Activated T-cell treated with anti-CD3 and anti-CD28 coated beads, Interleukin-2, amount 50 U/mL, for 48 hours (primary cell): ENCODE results near the gene LINGO1.

Experiments
- DNase-seq, 2 experiments: peaks; one replicate each; pipeline ENCODE4 v3.0.0-alpha.2; 2020

The LINGO1 gene

DNA sequence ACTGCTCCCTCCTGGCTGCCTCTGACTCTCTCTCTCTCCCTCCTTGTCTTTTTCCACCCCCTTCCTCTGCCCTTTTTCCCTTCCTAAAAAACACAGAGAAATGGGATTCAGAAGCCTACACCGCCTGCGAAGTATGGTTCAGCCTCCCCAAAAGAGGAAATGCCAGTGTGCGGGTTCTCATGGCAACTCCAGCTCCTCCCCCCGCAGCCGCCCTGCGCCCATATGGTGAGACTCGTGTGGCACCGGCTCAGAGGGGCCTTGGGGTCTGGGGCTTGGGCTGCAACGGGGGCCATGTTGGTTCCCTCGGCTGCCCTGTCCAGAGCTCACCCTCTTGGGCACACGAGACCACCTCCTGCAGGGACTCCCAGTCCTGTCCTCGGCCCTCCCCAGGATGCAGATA, 23.6 kb upstream of the LINGO1 start:
- DNase-seq = no peak

DNA sequence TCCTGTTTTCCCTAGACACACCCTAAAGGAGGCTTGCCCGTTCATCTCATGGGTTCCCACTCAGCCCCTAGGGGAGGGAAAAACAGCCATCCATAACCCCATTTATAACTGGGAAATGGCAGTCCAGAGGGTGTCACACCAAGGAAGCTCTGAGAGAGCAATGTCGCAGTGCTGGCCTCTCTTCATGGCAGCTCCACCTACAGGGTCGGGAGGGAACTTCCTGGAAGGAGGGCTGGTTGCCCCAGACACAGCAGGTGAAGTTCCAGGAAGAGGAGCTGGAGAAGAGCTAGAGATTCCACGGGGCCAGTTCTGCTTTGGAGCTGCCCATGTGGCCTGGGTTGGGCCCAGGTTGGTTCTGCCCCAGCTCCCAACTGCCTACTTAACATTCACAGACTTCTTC, 22.3 kb upstream of the LINGO1 start:
- DNase-seq = no peak

DNA sequence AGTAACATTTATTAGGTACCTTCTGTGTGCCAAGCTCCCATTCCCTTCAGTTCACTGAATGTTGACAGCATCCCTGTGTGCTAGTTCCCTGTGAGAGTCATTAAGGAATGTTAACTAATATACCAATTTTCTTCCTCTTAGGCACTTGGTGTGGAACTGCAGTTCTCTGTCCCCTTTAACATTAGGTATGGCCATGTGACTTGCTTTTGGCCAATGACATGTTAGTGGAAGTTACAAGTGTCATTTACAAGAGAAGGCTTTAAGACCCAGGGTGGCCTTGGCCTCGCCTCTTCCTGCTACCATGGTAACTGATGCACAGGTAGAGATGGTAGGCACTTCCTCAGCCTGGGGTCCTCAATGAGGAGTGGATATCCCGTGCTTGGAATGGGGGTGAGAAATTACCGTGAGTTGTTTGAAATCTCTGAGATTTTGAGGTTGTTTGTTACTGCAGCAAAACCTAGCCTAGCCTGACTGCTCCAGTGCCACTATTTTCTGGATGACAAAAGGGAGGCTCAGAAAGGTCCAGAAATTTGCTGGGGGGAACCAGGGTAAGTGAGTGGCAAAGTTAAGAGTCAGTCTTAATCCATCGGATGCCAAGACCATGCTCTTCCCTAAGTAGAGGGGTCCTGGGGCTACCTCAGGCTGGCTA, 21.2 kb upstream of the LINGO1 start:
- DNase-seq = no peak

DNA sequence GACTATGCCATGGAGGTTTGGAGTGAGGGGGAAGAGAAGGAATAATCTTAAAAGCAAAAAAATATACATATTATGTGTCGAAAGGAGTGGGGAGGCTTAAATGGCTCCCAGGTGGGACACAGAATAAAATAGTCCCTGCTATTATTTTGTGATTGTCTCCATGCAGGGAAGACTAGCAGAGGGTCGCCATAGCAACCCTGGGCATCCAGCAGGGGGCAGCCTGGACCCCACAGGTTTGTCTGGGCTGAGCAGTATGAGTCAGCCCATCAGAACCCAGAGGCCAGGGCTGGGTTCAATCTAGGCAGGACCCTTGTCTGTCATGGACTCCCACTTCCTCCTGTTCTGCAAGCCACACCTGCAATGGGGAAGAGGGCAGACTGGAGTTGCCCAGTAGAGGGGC, 17.6 kb upstream of the LINGO1 start:
- DNase-seq = peak in 1 of 2 experiments; percentile 46

DNA sequence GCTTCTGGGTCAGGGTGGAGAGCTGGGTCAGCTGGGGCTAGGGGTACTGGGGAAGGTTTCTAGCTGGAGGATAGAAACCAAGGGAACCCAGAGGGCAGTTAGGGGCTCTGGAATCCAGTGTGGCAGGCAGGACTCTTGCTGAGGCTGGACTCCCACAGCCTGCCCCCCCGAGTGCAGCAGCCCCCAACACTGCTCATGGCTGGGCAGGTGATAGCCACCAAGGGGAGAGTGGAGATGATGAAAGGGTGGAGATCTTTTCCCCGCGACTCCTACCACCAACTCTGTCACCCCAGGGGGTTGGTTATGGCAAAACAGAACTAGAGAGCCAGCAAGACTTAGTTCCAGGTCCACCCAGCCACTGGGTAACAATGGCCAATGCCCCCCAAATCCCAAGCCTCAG, 16.9 kb upstream of the LINGO1 start:
- DNase-seq = no peak

DNA sequence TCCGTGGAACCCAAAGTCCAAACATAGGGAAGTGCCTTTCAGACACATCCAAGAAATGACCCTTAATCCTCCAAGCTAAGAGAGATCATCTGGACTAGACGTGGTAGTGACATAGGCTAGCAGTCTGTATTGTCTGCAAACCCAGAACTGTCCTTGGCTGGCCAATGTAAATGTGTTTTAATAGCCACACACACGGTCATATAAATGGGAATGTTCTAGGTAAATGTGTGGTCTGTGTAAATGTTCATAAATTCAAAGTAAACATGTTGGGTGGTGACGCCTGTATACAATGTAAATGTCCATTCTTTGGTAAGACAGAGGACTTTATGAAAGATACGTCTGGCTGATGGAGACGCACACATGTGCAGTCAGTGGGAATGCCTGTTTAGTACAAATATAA, 16.3 kb upstream of the LINGO1 start:
- no peak for DNase-seq

DNA sequence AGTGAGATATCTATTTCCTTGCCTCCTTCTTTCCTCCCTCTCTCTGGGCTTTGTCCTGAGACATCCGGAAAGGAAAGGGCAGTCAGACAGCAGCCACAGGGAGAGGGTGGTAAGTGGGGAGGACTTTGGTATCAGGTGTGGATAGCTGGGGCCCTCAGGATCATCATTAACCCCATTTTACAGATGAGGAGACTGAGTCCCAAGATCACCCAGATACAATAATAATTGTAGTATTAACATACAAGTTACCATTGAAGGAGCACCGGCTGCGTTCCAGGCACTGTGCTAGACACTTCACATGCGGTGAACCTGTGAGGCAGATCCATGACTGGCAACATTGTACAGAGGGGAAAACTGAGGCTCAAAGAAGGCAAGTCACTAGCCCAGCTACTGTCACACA, 15.2 kb upstream of the LINGO1 start:
- DNase-seq = no peak

DNA sequence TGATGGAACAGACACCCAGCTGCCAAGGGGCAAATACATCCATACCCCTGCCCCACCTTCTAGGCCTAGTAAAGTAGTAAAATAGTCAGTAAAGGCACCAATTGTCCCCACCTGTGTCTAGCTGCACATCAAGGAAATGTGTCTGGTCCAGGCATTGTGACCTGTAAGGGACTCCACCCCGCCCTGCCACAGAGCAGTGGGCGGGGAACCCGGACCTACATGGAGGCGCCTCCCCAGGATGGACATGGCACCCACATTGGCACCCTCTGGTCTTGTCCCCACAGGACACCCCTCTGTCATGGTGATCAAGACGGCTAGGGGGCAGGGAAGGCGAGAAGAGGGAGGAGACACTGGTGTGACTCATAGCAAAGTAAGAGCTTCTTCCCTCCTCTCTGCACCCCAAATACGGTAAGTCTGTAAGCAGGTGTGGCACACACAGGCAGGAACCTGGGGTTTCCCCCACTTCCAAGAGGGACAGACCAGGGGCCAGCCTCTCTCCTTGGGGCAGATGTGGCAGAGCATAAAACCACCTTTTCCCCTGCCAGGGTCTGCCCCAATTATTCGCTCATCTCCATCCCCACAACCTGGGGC, 13.5 kb upstream of the LINGO1 start:
- no peak for DNase-seq

DNA sequence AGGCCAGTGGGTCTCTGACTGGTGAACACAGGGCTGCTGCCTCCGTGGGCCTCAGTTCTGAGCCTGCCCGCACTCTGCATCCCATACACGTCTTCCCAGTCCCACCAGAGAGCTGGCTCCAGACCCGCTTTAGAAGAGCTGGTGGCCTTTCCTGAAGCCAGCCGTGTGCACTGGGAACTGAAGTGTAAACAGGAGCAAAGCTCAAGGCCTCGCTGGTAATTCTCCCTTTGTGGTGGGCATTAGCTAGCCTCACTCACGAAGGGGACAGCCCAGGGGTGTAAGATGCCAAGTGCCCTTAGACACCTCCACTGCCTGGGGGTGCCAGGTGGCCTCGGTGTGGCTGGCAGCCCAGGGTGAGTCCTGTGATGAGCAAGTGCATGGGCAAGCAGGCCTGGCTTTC, 12.9 kb upstream of the LINGO1 start:
- DNase-seq = no peak

DNA sequence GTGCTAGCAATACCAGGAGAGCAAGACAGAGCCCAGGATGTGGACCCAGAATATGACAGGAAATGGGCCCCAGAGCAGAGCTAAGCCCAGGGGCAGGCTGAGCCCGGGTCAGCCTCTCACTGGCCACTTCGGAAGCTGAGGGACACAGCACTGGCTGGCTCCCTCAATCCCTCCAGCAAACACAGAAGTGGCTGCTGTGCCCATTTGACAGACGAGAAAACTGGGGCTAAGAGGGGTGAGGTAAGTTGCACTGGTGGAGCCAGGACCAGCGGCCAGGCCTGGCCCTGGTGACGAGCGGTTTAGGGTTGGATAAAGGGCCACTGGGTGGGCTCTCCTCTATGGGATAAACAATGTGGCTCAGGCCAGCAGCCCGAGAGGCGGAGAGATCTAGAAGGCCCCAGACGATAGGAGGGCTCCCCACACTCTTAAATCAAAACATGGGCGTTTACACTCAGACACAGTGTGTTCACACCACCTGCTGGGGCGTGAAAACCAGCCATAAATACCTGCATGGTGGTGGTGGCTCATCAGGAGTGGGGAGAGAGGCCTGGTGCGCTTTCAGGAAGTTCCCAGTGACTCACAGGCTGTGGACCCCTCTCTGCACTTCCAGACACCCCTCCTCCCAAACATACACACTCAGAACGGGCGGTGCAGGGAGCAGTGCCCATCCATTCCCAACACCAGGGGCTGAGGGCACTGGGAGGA, 12.0 kb upstream of the LINGO1 start:
- DNase-seq = no peak

DNA sequence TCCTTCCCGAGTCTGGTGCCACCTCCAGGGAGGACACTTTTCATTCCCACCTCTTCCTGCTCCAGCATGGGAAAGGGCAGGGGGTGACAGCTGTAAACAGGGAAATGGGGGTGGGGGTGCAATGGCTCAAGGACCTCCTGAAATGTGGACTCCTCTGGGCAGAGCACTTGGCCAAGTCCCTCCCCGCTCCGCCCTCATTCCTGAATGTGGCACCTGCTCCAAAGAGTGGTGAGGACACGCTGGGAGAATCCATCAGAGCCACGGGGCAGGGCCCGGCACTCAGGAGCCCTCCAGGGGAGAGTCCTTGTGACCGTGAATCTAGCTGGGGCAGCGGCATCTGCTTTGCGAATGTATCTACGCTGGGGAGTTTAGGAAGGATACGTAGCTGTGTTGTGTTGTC, 11.1 kb upstream of the LINGO1 start:
- DNase-seq = no peak

DNA sequence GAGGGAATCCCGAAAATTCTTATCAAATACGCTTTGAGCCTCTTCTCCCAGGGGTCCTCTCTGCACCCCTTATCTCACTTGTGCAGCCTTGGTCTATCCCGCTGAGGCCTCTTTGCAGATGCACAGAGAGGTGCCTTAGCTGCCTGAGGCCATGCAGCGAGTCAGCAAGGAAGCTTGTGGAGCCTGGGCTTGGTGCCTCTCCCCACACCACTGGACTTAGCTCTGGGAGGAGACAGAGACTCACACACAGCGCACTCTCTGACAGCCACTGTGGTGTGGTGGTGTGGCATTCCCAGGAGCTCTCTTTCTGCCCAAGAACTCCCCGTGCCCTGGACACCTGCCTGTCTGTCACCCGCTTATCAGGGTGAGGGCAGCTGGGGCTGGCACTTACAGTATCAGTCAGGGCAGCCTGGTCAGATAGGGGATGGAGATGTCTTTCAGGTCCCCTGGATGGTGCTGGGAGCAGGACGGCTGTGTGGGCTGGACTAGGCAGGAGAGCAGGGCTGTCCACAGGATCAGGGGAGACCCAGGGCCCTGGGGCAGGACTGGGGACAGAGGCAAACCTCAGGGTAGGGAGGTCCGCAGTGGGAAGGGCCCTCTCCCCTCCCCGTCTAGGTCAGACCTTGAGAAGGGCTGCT, 10.2 kb upstream of the LINGO1 start:
- DNase-seq = no peak

DNA sequence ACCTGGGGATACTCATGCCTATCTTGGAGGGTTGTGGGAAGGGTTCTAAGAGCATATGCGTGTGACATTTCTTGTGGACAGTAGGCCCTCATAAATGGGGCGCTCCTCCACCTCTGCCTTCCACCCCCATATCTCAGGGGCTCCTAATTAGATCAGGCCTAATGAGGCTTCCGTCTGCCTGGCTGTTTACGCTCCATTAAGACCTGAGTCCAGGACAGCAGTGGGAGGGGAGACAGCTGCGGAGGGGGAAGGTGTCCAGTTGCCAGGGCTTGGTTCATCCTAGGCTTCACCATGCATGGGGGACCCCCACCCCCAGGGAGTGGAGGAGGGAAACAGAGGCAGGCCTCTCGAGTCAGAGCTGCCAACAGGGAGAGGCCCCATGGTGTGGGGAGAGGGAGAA, 9.3 kb upstream of the LINGO1 start:
- DNase-seq = no peak

DNA sequence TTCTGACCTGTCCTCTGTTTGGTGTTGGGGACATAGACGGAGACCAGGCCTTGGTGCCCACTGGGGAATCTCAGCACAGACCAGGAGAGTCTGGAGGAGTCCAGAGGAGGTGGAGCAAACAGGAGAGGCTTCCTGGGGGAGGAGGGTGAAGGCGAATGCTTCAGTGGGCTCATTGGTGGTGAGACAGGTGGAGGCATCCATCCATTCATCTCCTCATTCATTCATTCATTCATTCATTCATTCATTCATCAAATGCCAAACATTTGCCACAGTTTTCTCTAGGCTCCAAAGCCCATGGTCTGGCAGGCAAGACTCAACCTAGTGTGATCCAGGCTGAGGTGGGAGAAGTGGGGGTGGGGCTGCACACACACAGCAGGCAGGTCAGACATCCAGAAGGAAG, 7.9 kb upstream of the LINGO1 start:
- DNase-seq = no peak

DNA sequence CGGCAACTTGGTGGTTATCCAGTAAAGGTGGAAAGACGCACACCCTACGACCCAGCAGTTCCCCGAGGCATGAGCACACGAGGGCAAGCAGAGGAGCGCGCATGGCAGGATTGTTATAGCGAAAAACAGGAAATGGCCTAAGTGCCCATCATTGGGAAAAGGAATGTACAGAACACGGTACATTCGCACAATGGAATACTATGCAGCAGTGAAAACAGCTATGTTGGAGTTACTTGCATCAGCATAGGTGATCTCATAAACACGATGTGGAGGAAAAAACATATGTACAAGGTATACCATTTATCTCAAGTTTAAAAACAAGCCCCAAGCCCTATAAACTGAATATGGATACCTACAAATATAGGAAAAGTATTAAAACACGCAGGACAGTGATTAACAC, 6.7 kb upstream of the LINGO1 start:
- no peak for DNase-seq

DNA sequence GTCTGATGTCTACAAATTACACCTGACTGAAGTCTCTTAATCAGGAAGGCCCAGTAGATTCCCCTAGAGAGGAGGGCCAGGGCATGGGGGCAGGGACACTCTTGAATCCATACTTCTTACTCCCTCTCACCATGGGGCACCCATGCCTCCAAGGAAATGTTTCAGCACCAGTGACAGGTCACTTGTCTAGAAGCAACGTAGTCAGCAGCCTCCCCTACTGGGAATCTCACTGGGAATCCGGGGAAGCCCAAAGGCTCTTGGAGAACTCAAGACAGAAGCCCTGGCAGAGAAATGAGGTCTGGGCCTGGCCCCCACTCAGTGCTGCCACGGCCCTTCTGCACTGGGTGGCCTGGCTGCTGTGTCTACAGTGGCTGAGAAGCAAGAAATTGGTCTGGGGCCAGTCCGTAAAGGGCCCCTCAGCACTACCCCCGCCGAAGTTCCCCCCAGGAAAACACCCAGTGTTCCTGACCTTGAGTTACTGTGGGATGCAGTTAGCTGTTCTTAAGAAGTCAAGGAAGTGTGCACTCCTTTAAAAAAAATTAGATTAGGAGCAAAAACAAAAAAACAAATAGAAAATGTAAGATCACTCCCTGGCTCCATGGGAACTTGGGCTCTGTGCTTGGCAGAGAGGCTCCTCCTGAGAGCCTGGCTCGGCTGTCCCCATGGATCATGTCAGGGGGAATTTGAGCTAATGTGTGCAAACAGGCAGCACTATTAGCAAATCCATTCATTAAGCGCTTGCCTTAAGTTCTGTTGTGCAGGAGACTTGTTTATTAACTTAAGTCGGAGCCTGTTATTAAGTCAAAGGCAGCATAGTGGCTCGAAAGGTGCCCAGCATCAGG, 5.4 kb upstream of the LINGO1 start:
- DNase-seq = no peak

DNA sequence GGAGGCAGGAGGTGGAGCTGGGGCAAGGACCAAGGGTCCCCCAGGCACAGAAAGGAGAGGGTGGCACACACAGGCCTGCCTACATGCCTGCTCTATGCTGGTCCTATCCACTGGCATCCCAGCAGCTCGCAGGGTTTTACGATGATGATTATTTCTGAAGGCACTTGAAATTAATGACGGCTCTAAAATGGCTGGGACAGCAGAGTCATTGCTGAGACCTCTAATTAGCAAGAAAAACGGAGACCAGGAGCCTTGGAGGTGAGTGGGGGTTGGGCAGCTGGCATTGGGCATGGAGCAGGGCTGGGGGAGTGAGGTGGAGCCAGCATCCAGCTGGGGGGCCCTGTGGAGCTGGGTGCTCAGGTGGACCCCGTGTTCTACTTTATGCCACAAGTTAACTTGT, 3.5 kb upstream of the LINGO1 start:
- no peak for DNase-seq

DNA sequence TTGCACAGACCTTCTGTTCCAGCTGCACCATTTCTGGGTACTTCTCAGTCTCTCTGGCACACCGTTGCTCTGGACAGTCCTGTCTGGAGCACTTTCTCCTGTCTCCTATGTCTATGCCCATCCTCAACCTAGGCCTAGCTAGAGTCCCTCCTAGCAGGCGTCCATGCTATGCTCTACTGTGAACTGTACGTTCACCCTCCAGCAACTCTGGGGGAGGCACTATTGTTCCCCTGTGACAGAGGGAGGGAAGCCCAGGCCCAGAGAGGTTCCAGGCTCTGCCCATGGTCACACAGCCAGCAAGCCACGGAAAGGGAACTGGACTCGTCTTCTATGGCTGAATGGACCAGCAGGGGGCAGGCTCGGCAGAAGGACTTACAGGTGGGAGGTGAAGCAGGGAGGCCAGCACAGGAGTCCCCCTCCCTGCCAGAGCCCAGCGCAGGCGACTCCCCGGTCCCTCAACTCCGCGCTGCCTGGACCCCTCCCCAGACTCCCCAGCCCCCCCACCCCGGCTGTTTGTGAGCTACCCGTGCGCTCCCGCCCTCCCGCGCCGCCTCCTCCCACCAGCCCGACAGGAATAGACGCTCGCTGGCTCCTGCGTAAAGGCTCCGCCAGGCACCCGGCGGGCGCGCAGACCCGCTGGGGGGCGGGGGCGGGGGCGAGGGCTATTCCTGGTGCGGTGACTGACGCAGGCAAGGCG, 1.7 kb upstream of the LINGO1 start:
- peak; percentile 84 to 86 for DNase-seq

DNA sequence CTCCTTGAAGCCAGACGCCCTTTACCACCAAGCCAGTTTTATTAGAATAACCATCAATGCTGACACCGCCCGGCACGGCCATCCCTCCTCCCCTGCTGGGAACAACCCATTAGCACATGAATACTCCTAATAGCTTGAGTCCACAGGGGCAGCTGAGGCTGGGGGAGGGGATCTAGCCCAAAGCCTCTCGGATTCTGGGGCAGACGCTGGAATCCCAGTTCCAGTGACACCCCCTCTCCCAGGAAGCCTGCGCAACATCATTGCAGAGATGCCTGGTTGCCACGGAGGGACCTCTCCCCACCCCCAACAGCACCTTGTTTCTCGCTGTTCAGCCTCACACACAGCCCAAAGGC, 1.2 kb upstream of the LINGO1 start:
- no peak for DNase-seq

DNA sequence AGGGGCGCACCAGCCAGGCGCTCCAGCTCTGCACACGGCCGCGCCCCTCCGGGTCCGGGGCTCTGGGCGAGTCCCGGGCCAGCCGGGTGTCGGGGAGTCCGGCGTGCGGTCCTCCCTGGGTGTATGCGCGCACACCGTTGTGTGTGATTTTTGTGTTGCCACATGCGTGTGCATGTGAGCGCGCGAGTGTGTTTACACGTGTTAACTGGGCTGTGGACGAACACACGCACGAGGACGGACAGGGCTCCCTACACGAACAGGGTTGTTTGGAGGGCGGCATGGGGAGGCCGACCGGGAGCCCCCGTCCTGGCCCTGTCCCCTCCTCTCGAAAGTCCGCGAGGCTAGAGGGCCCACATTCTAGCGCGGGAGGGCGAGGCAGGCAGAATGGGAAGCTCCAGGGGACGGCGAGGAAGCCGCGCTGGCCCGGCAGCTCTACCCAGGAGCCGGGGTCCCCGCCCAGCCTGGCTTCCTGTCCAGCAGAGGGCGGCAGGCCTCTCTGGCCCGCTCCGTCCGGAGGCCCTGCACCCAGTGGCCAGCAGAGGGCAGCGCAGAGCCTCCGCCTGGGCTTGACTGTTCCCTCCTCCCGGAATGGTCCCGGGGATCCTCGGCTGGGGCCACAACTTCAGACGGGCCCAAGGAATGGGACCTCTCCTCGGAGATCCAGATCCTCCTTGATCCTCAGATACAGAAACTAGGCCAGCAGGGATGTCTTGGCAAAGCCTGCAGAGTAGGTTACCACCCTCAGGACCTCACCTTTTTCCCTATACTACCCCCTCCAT, 611 bp upstream of the LINGO1 start:
- DNase-seq = peak; percentile 86

DNA sequence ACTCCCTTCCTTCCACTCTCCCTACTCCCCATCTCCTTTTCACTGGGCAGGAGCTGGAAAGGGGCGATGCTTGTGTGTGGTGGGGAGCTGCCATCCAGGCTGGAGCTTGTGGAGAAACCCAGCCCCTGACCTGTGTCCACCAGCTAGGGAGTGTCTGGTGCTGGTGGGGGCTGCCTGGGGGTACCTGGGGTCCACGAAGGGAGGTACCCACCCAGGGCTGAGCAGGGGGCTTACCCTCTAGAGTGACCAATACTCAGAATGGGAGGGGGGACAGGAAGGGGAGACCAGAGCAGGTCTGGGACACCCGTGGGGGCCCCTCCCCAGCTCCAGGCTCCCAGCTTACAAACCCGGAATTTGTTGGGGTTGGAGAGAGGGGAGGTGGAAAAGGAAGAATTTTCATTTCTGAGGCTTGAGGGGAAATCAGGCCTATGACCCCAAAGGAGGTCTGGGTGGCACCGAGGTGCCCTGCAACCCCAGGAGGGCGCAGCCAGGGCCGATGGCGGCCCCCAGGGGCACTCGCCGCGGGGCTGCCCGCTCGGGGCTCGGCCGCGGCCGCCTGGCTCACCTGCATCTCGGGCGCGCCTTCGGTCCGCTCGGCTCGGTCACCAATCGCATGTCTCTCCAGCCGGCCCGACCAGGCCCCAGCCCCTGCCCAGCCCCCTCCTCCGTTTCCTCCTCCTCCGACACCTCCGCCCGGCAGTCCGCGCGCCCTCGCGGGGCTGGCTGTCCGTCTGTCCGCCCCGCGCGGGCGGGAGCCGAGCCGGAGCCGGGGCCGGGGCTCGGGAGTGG, 773 bp downstream of the LINGO1 start:
- DNase-seq = no peak
